SH-SY5Y (cell line): Measurements from ENCODE around the gene REELD1.

Source experiments
- GATA2 ChIP-seq: IDR thresholded peaks from 2 replicates; pipeline ENCODE4 v1.6.1; 2011; ENCODE audit warnings: mild to moderate bottlenecking, low read depth, low read length
- GATA3 ChIP-seq: IDR thresholded peaks from 2 replicates; pipeline ENCODE4 v1.6.1; 2011; ENCODE audit warnings: low read depth, mild to moderate bottlenecking, low read length, moderate library complexity

GRCh38 chr4:146190456-146190855 lies 23.9 kb upstream of the REELD1 start:
- TF ChIP-seq GATA2 (no peak), GATA3 (no peak)
